Measurements from ENCODE around the gene BSND. TPM values are rescaled to one million over a fixed set of nuclear protein-coding genes. Genes with fewer than 3 reads are reported as not detected.

Gene BSND
- polyA plus RNA-seq, 1 donor from 2014 or later: not detected

DNA sequence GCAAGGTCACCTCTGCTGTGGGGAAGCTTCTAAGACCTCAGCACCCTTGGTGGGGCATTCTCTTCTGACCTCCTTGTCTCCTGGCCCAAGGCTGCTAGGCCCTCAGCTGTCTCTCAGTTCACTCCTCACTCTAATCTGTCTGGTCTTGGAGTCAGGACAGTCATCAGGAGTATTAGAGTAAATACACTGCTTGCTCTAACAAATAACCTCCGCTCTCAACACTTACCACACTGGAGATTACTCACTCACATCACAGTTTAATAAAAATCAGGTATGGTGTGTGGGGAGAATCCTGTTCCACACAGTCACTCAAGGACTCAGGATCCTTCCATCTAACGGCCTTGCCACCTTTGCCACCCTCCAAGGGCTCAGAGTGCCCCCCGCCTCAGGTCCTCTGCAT lies 44.9 kb upstream of the BSND start:
- Histone ChIP-seq H3K9ac (ENCODE audit: low read length) (no peak overlapping the region), H3K4me2 (ENCODE audit: low read length) (no peak overlapping the region), H2AFZ (ENCODE audit: low read depth, low read length) (no peak overlapping the region), H3K36me3 (ENCODE audit: insufficient read depth, low read length) (no peaks in the 10 kb centered on the region), H3F3A (ENCODE audit: insufficient read depth, low read length, poor library complexity, severe bottlenecking) (no peaks in the 10 kb centered on the region), H3K4me3 (ENCODE audit: low read length) (no peak overlapping the region), H3K79me2 (replicated peaks; ENCODE audit: insufficient read depth, low read length) (no peaks in the 10 kb centered on the region), H3K9me3 (ENCODE audit: low read length) (peaks cover 2% of the 10 kb centered on the region), H3K9me2 (ENCODE audit: insufficient read depth, low read length) (no peaks in the 10 kb centered on the region), H3K27me3 (ENCODE audit: insufficient read depth, low read depth, low read length) (no peaks in the 10 kb centered on the region), H3K27ac (ENCODE audit: low read length) (no peak overlapping the region), H4K20me1 (ENCODE audit: insufficient read depth) (no peaks in the 10 kb centered on the region)
- TF ChIP-seq, protein P1, sequence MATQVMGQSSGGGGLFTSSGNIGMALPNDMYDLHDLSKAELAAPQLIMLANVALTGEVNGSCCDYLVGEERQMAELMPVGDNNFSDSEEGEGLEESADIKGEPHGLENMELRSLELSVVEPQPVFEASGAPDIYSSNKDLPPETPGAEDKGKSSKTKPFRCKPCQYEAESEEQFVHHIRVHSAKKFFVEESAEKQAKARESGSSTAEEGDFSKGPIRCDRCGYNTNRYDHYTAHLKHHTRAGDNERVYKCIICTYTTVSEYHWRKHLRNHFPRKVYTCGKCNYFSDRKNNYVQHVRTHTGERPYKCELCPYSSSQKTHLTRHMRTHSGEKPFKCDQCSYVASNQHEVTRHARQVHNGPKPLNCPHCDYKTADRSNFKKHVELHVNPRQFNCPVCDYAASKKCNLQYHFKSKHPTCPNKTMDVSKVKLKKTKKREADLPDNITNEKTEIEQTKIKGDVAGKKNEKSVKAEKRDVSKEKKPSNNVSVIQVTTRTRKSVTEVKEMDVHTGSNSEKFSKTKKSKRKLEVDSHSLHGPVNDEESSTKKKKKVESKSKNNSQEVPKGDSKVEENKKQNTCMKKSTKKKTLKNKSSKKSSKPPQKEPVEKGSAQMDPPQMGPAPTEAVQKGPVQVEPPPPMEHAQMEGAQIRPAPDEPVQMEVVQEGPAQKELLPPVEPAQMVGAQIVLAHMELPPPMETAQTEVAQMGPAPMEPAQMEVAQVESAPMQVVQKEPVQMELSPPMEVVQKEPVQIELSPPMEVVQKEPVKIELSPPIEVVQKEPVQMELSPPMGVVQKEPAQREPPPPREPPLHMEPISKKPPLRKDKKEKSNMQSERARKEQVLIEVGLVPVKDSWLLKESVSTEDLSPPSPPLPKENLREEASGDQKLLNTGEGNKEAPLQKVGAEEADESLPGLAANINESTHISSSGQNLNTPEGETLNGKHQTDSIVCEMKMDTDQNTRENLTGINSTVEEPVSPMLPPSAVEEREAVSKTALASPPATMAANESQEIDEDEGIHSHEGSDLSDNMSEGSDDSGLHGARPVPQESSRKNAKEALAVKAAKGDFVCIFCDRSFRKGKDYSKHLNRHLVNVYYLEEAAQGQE (IDR thresholded peaks at IDR 0.05; ENCODE audit: borderline replicate concordance): no peak

DNA sequence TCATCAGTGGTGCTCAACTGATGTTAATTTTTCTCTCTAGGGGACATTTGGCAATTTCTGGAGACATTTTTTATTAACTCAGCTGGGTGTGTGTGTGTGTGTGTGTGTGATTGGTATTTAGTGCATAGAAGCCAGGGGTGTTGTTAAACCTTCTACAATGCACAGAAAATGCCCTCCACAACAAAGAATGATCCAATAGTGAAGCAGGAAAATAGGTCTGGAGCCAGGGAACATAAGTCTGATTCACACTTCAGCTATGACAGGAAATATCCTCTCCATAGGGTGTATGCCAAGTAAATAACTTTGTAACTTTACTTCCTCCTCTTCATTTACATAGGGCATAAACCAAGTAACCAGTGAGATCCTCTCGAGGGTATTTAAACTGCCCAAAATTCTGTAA lies 43.4 kb upstream of the BSND start:
- Histone ChIP-seq H3K27ac (ENCODE audit: low read length) (no peak overlapping the region), H3K9me3 (ENCODE audit: low read length) (peaks cover 2% of the 10 kb centered on the region), H3K9ac (ENCODE audit: low read length) (no peak overlapping the region), H3K9me2 (ENCODE audit: insufficient read depth, low read length) (no peaks in the 10 kb centered on the region), H2AFZ (ENCODE audit: low read depth, low read length) (no peak overlapping the region), H3F3A (ENCODE audit: insufficient read depth, low read length, poor library complexity, severe bottlenecking) (no peaks in the 10 kb centered on the region), H3K27me3 (ENCODE audit: insufficient read depth, low read depth, low read length) (no peaks in the 10 kb centered on the region), H3K4me2 (ENCODE audit: low read length) (no peak overlapping the region), H3K79me2 (replicated peaks; ENCODE audit: insufficient read depth, low read length) (no peaks in the 10 kb centered on the region), H4K20me1 (ENCODE audit: insufficient read depth) (no peaks in the 10 kb centered on the region), H3K4me3 (ENCODE audit: low read length) (no peak overlapping the region), H3K36me3 (ENCODE audit: insufficient read depth, low read length) (no peaks in the 10 kb centered on the region)
- TF ChIP-seq SMC3 (conservative IDR thresholded peaks at IDR 0.05; ENCODE audit: poor library complexity): no peak
- no peak for TF ChIP-seq EP300 (conservative IDR thresholded peaks at IDR 0.05; ENCODE audit: poor library complexity, severe bottlenecking)
- no peak for TF ChIP-seq TAF1 (IDR thresholded peaks at IDR 0.05; ENCODE audit: low read depth)
- no peak for TF ChIP-seq MXI1 (conservative IDR thresholded peaks at IDR 0.05; ENCODE audit: poor library complexity, severe bottlenecking)
- TF ChIP-seq POLR2AphosphoS5 (IDR thresholded peaks at IDR 0.05): no peak
- TF ChIP-seq, protein P2, sequence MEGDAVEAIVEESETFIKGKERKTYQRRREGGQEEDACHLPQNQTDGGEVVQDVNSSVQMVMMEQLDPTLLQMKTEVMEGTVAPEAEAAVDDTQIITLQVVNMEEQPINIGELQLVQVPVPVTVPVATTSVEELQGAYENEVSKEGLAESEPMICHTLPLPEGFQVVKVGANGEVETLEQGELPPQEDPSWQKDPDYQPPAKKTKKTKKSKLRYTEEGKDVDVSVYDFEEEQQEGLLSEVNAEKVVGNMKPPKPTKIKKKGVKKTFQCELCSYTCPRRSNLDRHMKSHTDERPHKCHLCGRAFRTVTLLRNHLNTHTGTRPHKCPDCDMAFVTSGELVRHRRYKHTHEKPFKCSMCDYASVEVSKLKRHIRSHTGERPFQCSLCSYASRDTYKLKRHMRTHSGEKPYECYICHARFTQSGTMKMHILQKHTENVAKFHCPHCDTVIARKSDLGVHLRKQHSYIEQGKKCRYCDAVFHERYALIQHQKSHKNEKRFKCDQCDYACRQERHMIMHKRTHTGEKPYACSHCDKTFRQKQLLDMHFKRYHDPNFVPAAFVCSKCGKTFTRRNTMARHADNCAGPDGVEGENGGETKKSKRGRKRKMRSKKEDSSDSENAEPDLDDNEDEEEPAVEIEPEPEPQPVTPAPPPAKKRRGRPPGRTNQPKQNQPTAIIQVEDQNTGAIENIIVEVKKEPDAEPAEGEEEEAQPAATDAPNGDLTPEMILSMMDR (IDR thresholded peaks at IDR 0.05; ENCODE audit: poor library complexity, severe bottlenecking): no peak
- TF ChIP-seq, protein P1 (IDR thresholded peaks at IDR 0.05; ENCODE audit: borderline replicate concordance): no peak
- TF ChIP-seq EZH2 (IDR thresholded peaks at IDR 0.05; ENCODE audit: borderline replicate concordance, insufficient read depth, low read length, poor library complexity, severe bottlenecking): no peak
- no peak for TF ChIP-seq RAD21 (conservative IDR thresholded peaks at IDR 0.05)

All from neural cell (in vitro differentiated cells).